KBM-7 (cell line): ENCODE data around the gene LEP.

Experiments used
- DNase-seq: peaks from one replicate; pipeline ENCODE4 v3.0.0-alpha.2; 2015
- in situ Hi-C: fragments of 300-500 bp; cut with MboI; formaldehyde crosslinking; loops from 2 replicates; pipeline ENCODE4 v1.14.3; 2020; ENCODE audit warnings: low sequenced_read_pairs, low pct_unique_long_range_greater_than_20kb, mixed read lengths

The LEP gene

GRCh38 chr7:128240696-128241386 is at the start of gene LEP:
Gene LEP, plus strand, starts transcription at chr7:128241278. Its CDS starts 10,741 bp downstream, at chr7:128252019.
- DNase-seq = no peak
- in situ Hi-C loops = no loop called here

GRCh38 chr7:128192497-128193142 is 48.5 kb upstream of the LEP start:
- in situ Hi-C loops = no loop called here
- no peak for DNase-seq

GRCh38 chr7:128194533-128195282 is 46.4 kb upstream of the LEP start:
- in situ Hi-C loops = no loop called here
- no peak for DNase-seq

- no peak for DNase-seq
- in situ Hi-C loops = no loop called here
Measured at GRCh38 chr7:128197589-128197988, 43.5 kb upstream of the LEP start.

- in situ Hi-C loops = no loop called here
- no peak for DNase-seq
Measured at GRCh38 chr7:128197989-128198580, 43.0 kb upstream of the LEP start.

GRCh38 chr7:128200376-128200775 is 40.7 kb upstream of the LEP start:
- in situ Hi-C loops = loop anchor here (25.0 kb wide), 1 partner anchor 488 kb away; no protein-coding TSS in a partner anchor
- DNase-seq = no peak

GRCh38 chr7:128201067-128201689 is 39.9 kb upstream of the LEP start:
- in situ Hi-C loops = loop anchor here (25.0 kb wide), 1 partner anchor 489 kb away; no protein-coding TSS in a partner anchor
- no peak for DNase-seq

GRCh38 chr7:128201690-128202085 is 39.4 kb upstream of the LEP start:
- in situ Hi-C loops = loop anchor here (25.0 kb wide), 1 partner anchor 489 kb away; no protein-coding TSS in a partner anchor
- no peak for DNase-seq

- no peak for DNase-seq
- in situ Hi-C loops = loop anchor here (25.0 kb wide), 1 partner anchor 490 kb away; no protein-coding TSS in a partner anchor
Measured at GRCh38 chr7:128202287-128202957, 38.7 kb upstream of the LEP start.

GRCh38 chr7:128203047-128203491 is 38.0 kb upstream of the LEP start:
- in situ Hi-C loops = loop anchor here (25.0 kb wide), 1 partner anchor 491 kb away; no protein-coding TSS in a partner anchor
- DNase-seq = no peak

GRCh38 chr7:128203710-128204214 is 37.3 kb upstream of the LEP start:
- in situ Hi-C loops = loop anchor here (25.0 kb wide), 1 partner anchor 491 kb away; no protein-coding TSS in a partner anchor
- no peak for DNase-seq

- in situ Hi-C loops = loop anchor here (25.0 kb wide), 1 partner anchor 492 kb away; no protein-coding TSS in a partner anchor
- no peak for DNase-seq
Measured at GRCh38 chr7:128204455-128204854, 36.6 kb upstream of the LEP start.

- in situ Hi-C loops = loop anchor here (25.0 kb wide), 1 partner anchor 493 kb away; no protein-coding TSS in a partner anchor
- no peak for DNase-seq
Measured at GRCh38 chr7:128205068-128205467, 36.0 kb upstream of the LEP start.

GRCh38 chr7:128206017-128206746 is 34.9 kb upstream of the LEP start:
- no peak for DNase-seq
- in situ Hi-C loops = loop anchor here (25.0 kb wide), 1 partner anchor 494 kb away; no protein-coding TSS in a partner anchor

GRCh38 chr7:128206747-128207500 is 34.2 kb upstream of the LEP start:
- no peak for DNase-seq
- in situ Hi-C loops = loop anchor here (25.0 kb wide), 1 partner anchor 495 kb away; no protein-coding TSS in a partner anchor

- in situ Hi-C loops = loop anchor here (25.0 kb wide), 1 partner anchor 495 kb away; no protein-coding TSS in a partner anchor
- no peak for DNase-seq
Measured at GRCh38 chr7:128207609-128208008, 33.5 kb upstream of the LEP start.
